HG02610 (cell line): Measurements from ENCODE around the gene SPOUT1.
"Not testable (repeated sequence)": the region's sequence is repeated elsewhere in the genome, so short reads cannot be mapped to it uniquely, and the experiment has no call there.

Experiments
- ATAC-seq: cut with Tn5 transposase; IDR thresholded peaks from one replicate; pipeline ENCODE4 v1.9.1; 2021; ENCODE audit warnings: mild to moderate bottlenecking, moderate library complexity; ENCODE audit not compliant: unreplicated experiment

Gene SPOUT1, protein sequence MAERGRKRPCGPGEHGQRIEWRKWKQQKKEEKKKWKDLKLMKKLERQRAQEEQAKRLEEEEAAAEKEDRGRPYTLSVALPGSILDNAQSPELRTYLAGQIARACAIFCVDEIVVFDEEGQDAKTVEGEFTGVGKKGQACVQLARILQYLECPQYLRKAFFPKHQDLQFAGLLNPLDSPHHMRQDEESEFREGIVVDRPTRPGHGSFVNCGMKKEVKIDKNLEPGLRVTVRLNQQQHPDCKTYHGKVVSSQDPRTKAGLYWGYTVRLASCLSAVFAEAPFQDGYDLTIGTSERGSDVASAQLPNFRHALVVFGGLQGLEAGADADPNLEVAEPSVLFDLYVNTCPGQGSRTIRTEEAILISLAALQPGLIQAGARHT

DNA sequence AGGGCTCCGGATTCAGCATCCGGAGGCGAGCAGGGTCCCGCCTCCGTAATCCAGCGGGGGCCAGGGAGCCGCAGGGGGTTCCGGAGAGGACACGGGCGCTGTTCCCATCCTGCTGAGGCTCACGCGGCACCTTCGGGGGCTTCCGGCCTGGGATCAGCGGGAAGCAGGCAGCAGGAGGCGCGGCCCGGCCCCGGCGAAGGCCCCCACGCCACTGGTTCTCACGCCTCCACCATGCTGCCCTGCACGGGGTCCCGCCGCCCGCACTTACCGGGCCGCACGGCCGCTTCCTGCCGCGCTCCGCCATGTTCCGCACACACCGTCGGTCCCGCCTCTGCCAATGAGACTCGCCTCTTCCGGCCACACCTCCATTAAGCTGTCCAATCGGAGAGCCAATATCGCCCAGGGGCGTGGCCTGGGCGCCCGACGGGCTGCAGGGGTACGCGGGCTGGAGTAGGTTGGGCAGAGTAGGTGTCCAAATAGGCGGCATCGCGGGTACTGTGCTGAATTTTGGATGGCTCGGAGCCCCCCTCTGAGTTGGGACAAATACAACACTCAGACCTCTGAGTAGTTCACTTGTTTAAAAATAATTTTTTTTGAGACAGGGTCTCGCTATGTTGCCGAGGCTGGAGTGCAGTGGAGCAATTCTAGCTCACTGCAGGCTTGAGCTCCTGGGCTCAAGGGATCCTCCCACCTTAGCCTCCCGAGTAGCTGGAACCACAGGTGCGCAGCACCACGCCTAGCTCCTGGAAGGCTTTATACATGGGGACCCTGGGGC is at the start of gene SPOUT1:
TSS of gene SPOUT1 (minus strand) at position 318 of the 775 bp plus-strand sequence. CDS start at position 304, 14 bp downstream.
- ATAC-seq = peak; percentile 97

DNA sequence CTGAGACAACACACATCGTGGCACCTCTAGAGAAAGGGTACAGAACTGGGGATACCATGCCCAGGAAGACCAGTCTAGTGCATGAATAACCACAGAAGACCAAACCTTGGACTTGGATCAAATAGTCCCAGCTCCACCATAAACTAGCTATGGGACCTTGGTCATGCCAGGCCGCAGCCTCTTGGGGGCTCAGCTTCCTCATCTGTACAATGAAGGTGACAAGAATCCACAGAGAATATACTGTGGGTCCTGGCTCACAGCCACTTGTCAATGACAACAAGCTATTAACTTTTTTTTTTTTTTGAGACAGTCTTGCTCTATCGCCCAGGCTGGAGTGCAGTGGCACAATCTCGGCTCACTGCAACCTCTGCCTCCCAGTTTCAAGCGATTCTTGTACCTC is 48.3 kb upstream of the SPOUT1 start:
- no peak for ATAC-seq

DNA sequence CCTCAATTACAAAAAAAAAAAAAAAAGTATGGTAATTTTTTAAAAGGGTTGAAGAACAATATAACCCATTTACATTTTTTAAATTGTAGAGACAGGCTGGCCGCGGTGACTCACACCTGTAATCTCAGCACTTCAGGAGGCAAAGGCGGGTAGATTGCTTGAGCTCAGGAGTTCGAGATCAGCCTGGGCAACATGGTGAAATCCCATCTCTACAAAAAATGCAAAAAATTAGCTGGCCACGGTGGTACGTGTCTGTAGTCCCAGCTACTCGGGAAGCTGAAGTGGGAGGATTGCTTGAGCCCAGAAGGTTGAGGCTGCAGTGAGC is 41.3 kb upstream of the SPOUT1 start:
- not testable (repeated sequence) for ATAC-seq

DNA sequence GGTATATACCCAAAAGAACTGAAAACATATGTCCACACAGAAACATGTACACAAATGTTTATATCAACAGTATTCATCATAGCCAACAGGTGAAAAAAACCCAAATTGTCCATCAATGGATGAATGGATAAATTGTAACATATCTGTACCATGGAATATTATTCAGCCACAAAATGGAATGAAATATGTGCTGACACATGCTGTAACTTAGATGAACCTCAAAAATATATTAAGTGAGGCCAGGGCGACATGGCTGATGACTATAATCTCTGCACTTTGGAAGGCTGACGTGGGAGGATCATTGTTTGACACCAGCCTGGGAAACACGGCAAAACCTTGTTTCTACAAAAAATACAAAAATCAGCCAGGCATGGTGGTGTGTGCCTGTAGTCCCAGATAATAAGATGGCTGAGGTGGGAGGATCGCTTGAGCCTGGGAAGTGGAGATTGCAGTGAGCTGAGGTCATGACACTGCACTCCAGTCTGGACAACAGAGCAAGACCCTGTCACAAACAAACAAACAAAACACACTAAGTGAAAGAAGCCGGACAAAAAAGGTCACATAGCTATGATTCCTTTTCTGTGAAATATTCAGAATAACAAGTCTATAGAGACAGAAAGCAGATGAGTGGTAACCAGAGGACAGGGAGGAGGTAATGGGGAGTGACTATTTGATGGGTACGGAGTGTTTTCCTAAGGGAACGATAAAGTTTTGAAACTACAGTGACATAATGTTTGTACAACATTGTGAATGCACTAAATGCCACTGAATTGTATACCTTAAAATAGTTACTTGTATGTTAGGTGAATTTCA is 40.7 kb upstream of the SPOUT1 start:
- no peak for ATAC-seq

DNA sequence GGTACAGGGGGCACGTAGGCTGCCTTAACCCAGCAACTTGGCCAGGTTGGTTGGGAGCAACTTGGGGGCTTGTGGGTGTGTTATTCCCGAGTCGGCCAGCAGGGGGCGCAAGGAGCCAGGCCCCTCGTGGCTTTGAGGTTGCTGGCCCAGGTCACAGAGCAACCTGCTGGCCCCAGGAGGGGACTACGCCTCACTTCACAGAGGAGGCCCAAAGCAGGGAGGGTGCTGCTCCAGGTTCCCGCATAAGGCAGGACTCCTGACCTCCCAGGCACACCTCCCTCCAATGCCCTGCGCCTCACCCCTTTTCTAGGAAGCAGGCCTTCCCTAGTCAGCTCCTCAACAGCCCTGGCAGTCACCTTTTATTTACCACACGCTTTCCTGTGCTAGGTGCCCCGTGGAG is 34.1 kb upstream of the SPOUT1 start:
- no peak for ATAC-seq

DNA sequence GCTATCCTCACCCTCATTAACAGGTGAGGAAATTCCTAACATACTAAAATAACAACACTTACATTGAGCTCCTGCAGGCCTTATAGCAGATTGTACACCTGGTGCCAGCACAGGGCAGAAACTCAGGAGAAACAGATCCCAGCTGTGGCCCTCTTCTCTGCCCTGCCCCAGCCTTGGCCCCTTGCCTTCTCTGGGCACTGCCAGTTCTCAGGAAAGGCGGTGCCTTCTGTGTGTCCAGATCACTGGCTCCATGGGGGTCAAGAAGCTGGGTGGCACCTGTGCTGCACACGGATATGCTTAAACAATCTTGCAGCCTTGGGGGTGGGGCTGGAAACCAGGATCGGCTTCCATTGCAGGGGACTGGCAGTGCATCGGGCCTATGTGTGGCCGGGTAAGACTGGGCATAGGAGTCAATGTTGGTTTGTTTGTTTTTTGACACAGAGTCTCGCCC is 32.8 kb upstream of the SPOUT1 start:
- no peak for ATAC-seq

DNA sequence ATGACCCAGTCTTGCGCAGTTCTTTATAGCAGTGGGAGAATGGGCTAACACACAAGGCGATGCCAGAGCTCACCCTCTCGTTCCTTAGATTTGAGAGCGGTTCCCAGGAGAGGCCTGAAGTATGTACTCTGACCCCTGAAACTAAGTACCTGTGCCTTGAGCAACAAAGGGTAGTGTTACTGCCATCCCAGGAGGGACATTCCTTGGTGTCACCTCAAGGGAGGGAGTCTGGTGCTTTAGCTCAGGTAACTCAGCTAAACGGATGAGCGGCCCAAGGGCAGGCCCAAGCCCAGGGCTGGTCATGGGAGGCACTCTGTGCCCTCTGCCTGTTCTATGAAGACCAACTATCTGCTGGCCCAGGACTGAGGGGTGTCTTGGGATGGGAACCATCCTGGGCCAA is 31.9 kb upstream of the SPOUT1 start:
- ATAC-seq = no peak

DNA sequence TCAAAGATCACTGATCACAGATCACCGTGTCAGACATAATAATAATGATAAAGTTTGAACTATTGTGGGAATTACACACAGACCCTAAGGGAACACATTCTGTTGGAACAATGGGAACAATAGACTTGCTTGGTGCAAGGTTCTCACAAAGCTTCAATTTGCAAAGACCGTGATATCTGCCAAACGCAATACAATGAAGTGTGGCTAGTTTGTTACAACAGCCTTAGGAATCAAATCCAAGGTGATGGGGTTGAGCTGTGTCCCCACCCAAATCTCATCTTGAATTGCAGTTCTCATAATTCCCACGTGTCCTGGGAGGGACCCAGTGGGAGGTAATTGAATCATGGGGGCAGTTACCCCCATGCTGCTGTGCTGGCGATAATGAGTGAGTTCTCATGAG is 31.3 kb upstream of the SPOUT1 start:
- ATAC-seq = no peak

DNA sequence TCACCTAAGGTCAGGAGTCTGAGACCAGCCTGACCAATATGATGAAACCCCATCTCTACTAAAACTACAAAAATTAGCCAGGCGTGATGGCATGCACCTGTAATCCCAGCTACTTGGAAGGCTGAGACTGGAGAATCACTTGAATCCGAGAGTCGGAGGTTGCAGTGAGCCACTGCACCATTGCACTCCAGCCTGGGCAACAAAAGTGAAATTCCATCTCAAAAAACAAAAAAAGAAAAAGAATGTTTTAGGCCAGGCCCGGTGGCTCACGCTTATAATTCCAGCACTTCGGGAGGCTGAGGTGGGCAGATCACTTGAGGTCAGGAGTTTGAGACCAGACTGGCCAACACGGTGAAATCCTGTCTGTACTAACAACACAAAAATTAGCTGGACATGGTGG is 28.9 kb upstream of the SPOUT1 start:
- not testable (repeated sequence) for ATAC-seq

DNA sequence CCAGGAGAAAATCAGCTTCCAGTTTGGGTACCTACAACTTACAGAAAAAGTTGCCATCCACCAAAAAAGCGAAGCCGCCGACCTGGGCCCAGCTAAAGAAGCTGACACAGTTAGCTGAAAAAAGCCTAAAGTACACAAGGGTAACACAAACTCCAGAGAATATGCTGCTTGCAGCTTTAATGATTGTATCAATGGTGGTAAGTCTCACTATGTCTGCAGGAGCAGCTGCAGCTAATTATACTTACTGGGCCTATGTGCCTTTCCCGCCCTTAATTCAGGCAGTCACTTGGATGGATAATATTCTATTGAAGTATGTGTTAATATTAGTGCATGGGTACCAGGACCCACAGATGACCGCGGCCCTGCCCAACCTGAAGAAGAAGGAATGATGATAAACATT is 24.9 kb upstream of the SPOUT1 start:
- ATAC-seq = not testable (repeated sequence)

DNA sequence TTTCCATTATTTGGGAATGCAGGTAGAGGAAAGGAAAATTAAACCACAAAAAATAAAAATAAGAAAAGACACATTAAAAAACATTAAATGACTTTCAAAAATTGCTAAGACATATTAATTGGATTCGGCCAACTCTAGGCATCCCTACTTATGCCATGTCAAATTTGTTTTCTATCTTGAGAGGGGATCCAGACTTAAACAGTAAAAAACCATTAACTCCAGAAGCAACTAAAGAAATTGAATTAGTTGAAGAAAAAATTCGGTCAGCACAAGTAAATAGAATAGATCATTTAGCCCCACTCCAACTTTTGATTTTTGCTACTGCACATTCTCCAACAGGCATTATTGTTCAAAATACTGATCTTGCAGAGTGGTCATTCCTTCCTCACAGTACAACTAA is 23.1 kb upstream of the SPOUT1 start:
- not testable (repeated sequence) for ATAC-seq

DNA sequence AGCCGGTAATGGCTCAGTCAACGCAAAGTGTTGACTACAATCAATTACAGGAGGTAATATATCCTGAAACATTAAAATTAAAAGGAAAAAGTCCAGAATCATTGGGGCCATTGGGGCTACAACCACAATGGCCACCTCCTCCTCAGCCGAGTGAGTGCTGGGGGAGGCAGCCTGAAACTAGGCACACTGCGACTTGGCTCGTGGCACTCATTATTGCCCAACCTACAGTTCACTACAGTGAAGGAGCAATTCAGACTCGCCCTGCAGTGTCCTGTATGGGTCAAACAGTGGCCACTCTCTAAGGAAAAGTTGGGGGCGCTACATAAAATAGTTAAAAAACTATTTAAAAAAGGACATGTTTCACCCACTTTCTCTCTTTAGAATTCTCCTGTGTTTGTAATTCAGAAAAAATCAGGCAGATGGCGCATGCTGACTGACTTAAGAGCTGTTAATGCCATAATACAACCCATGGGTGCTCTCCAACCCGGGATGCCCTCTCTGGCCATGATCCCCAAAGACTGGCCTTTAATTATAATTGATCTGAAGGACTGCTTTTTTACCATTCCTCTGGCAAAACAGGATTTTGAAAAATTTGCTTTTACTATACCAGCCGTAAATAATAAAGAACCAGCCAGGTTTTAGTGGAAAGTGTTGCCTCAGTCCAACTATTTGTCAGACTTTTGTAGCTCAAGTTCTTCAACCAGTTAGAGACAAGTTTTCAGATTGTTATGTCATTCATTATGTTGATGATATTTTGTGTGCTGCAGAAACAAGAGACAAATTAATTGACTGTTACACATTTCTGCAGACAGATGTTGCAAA is 22.4 kb upstream of the SPOUT1 start:
- not testable (repeated sequence) for ATAC-seq

DNA sequence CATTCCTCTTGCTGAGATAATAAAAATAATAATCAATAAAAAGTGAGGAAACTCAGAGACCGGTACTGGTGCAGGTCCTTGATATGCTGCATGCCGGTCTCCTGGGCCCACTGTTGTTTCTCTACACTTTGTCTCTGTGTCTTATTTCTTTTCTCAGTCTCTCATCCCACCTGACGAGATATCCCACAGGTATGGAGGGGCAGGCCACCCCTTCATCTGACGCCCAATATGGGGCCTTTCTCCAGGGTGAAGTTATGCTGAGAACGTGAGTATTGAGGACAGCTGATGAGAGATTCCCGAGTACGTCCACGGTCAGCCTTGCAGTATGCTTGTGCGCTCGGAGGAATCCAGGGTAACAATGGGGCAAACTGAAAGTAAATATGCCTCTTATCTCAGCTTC is 21.4 kb upstream of the SPOUT1 start:
- not testable (repeated sequence) for ATAC-seq

DNA sequence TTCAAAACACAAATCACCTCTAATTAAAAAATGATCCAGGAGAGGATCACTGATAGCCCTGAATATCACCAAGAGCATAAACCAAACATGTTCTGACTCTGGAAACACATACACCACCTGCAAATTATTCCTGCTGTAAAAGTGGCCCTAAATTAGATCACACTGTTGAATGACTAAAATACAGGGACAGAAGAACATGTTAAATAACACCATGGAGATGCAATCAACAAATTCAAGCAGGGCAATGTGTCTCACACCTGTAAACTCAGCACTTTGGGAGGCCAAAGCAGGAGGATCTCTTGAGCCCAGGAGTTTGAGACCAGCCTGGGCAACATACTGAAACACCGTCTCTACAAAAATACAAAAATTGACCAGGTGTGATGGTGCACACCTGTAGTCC is 18.2 kb upstream of the SPOUT1 start:
- ATAC-seq = no peak

DNA sequence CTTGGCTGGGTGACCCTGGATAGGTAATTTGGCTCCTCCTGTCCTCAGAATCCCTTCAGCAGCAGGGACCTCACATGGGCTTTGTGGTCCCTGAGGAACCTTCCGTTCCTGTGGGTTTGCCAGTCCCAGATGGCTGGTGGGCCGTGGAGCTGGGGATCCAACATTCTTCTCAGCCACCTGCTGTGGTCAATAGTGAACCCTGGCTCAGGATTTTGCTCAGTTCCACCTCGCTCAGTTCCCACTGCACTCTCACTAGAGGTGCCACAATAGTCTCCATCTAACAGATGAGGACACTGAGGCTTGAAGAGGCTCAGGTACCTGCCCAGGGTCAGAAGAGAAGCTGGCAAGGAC is 17.1 kb upstream of the SPOUT1 start:
- no peak for ATAC-seq

DNA sequence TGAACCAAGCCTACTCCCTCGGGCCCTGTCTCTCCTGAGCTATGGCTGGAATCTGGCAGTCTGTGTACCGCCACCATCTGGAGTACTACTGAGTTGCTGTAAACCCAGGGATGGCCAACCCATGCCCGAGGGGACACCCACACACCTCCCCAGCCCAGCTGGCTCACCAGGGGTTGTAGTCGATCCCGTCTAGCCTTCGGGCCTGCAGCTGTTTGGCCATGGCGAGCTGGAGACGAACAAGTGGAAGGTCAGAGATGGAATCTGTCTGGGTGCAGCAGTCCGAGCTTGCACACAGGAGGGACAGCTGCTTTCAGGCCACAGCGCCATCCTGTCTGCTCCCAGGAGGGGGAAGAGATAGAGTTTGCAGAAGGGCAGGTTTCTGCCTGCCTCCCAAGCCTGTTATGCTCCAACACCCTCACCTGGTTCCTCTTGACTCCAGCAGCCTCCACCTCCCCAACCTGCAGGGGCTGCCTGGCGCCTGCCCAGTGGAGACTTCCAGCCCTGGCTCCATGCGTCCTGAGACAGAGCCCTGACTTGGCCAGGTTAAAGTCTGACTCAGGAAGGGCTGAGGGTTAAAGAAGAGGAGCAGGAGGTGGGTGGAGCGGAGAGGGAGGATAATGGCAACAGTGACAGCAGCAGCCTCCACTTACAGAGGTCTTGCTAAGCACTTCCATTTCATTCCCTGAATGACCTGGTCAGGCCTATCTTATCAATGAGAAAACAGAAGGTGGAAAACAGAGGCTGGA is 15.8 kb upstream of the SPOUT1 start:
- no peak for ATAC-seq

DNA sequence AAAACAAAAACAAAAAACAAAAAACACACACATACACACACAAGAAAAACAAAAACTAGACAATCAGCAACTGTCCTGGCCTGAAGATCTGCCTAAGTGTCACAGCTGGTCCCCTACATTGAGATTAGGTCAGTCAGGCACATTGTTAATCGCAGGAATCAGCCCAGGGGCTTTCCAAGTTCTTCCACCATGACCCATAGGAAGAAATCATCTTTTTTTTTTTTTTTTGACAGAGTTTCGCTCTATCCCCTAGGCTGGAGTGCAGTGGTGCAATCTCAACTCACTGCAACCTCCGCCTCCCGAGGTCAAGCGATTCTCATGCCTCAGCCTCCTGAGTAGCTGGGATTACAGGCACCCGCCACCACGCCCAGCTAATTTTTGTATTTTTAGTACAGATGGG is 13.6 kb upstream of the SPOUT1 start:
- ATAC-seq = not testable (repeated sequence)

DNA sequence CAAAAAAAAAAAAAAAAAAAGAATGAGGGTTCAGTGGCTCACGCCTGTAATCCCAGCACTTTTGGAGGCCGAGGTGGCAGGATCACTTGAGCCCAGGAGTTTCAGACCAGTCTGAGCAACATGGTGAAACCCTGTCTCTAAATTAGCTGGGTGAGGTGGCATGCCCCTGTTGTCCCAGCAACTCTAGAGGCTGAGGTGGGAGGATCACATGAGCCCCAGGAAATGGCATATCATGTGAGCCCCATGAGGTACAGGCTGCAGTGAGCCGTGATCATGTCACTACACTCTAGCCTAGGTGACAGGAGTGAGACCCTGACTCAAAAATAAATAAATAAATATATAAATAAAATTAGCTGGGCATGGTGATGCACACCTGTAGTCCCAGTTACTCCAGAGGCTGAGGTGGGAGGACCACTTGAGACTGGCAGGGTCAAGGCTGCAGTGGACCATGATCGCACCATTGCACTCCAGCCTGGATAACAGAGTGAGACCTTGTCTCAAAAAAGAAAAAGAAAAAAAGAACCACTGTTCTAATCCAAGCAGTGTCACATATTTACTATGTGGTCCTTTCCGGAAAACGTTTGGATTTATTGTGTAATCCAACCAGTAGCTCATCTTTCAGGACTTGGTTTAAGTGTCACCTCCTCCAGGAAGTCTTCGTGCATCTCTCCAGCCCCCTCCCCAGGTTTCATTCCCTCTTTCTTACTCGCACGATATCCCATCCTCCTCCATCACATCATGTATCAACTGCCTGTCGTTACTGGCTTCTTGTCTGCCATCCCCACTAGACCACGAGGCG is 12.3 kb upstream of the SPOUT1 start:
- no peak for ATAC-seq

DNA sequence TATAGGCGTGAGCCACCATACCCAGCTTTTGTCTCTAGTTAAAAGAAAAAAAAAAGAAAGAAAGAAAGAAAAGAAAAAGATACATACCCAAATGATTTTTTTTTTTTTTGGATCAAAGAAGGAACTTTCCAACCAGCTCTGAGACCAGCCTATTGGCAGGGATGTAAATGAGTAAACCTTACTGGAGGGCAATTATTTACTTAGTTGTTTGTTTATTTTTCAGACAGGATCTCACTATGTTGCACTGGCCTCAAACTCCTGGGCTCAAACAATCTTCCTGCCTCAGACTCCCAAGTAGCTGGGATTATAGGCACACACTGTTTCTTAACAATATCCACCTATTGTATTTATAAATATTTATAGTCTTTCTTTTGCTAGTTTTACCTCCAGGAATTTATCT is 10.9 kb upstream of the SPOUT1 start:
- ATAC-seq = no peak
